Measurements from ENCODE around the gene HMCN2. TPM values are rescaled to one million over a fixed set of nuclear protein-coding genes. Genes with fewer than 3 reads are reported as not detected.

HMCN2 gene
- total and polyA plus RNA-seq, 2 of the 4 experiments (the other 2 are of a cell fraction), result 0.02 TPM; not detected in 1

GRCh38 chr9:130311408-130312140, 46.0 kb downstream of the HMCN2 start:
- Histone ChIP-seq H3K27ac (ENCODE audit: insufficient read depth, low read length) (no peak overlapping the region), H2AFZ (replicated peaks; ENCODE audit: low read length, poor library complexity) (no peak overlapping the region), H4K20me1 (ENCODE audit: insufficient read depth, low read length) (no peaks in the 10 kb centered on the region), H3K18ac (ENCODE audit: low read depth, low read length) (no peak overlapping the region), H3K9ac (ENCODE audit: low read depth, low read length) (no peak overlapping the region), H3K9me1 (ENCODE audit: insufficient read depth, low read length) (no peaks in the 10 kb centered on the region), H3K23ac (ENCODE audit: low read depth, low read length) (no peak overlapping the region), H3K4me2 (ENCODE audit: low read depth, low read length) (no peak overlapping the region), H2AK9ac (replicated peaks; ENCODE audit: low read depth, low read length, poor library complexity) (no peak overlapping the region), H4K8ac (ENCODE audit: low read depth in 2 of 2, low read length in 2 of 2) (no peak overlapping the region), H2BK120ac (ENCODE audit: low read depth, low read length) (no peak overlapping the region), H3K56ac (ENCODE audit: extremely low read depth, insufficient read depth, low read length) (no peak overlapping the region), H3K36me3 (ENCODE audit: control insufficient read depth, insufficient read depth, low read length) (no peaks in the 10 kb centered on the region), H2BK15ac (ENCODE audit: low read depth, low read length) (no peak overlapping the region), H3K4me3 (ENCODE audit: insufficient read depth, low read depth, low read length) (no peak overlapping the region), H2AK5ac (ENCODE audit: low read depth, low read length) (no peak overlapping the region), H3K4me1 (ENCODE audit: control insufficient read depth, insufficient read depth, low read length) (no peaks in the 10 kb centered on the region), H3K14ac (replicated peaks; ENCODE audit: low read depth, low read length) (no peak overlapping the region), H3K27me3 (ENCODE audit: control insufficient read depth, insufficient read depth, low read length) (peaks cover 59% of the 10 kb centered on the region), H3K4ac (ENCODE audit: low read depth, low read length) (no peak overlapping the region), H4K91ac (ENCODE audit: insufficient read depth, low read depth, low read length) (no peak overlapping the region), H3K9me3 (ENCODE audit: control insufficient read depth, insufficient read depth, low read length) (peaks cover 3% of the 10 kb centered on the region; the same call in 1 of the 2 replicates), H2BK5ac (ENCODE audit: low read depth, low read length, poor library complexity, severe bottlenecking) (no peak overlapping the region), H4K5ac (ENCODE audit: low read depth, low read length) (no peak overlapping the region), H2BK20ac (ENCODE audit: low read depth, low read length) (no peak overlapping the region), H3K79me1 (ENCODE audit: low read depth in 1 of 2, low read length in 2 of 2) (no peaks in the 10 kb centered on the region)
- in situ Hi-C loops (cut with MboI; ENCODE audit: low sequenced_read_pairs) (no loop called here), intact Hi-C loops (cut with micrococcal nuclease) (no loop called here), dilution Hi-C loops (cut with HindIII; ENCODE audit: low sequenced_read_pairs, unreplicated experiment) (no loop called here)
- TF ChIP-seq FOS (IDR thresholded peaks at IDR 0.05; ENCODE audit: low read depth, low read length), result no peak
- no peak for TF ChIP-seq CEBPB (IDR thresholded peaks at IDR 0.05; ENCODE audit: low read depth, low read length)
- TF ChIP-seq RAD21 (IDR thresholded peaks at IDR 0.05; ENCODE audit: low read length), result no peak
- TF ChIP-seq RFX5 (IDR thresholded peaks at IDR 0.05; ENCODE audit: low read depth, low read length), result no peak
- no peak for TF ChIP-seq MXI1 (IDR thresholded peaks at IDR 0.05; ENCODE audit: borderline replicate concordance, low read depth, low read length)
- TF ChIP-seq BHLHE40 (IDR thresholded peaks at IDR 0.05; ENCODE audit: low read depth, low read length), result no peak
- TF ChIP-seq ELK1 (IDR thresholded peaks at IDR 0.05; ENCODE audit: borderline replicate concordance, low read depth, low read length), result no peak
- no peak for TF ChIP-seq USF2 (IDR thresholded peaks at IDR 0.05; ENCODE audit: low read depth, low read length)
- no peak for TF ChIP-seq MAFK (IDR thresholded peaks at IDR 0.05; ENCODE audit: low read depth, low read length)
- no peak for TF ChIP-seq NFE2L2 (IDR thresholded peaks at IDR 0.05; ENCODE audit: low read depth, low read length)
- TF ChIP-seq CTCF (conservative IDR thresholded peaks at IDR 0.05; ENCODE audit: low read depth, low read length), result no peak
- no peak for TF ChIP-seq SMC3 (IDR thresholded peaks at IDR 0.05; ENCODE audit: low read depth, low read length)
- no peak for TF ChIP-seq CHD1 (IDR thresholded peaks at IDR 0.05; ENCODE audit: low read depth, low read length)
- TF ChIP-seq MAZ (IDR thresholded peaks at IDR 0.05; ENCODE audit: borderline replicate concordance, low read depth, low read length), result no peak
- TF ChIP-seq RCOR1 (IDR thresholded peaks at IDR 0.05; ENCODE audit: insufficient replicate concordance, low read length), result no peak
- no peak for TF ChIP-seq POLR2A (IDR thresholded peaks at IDR 0.05; ENCODE audit: low read depth, low read length)
- no peak for ATAC-seq (ENCODE audit: low read depth)
- BruUV-seq (replicated peaks), result no TSS peak
- no peak for DNase-seq
- ChIA-PET POLR2A (ENCODE audit: unreplicated experiment) (no interaction called here), CTCF (no interaction called here)
- 30% methylated on average over 2 of the region's 14 CpGs; no CpG with 5 or more reads in 1 of the 2 experiments for WGBS, 2 experiments (ENCODE audit: extremely low coverage in 2 of 2, insufficient read length in 1 of 2)
